GM18499 (cell line): Measurements from ENCODE around the gene CD177.
"Not testable (repeated sequence)": the region's sequence is repeated elsewhere in the genome, so short reads cannot be mapped to it uniquely, and the experiment has no call there.

Experiments
- ATAC-seq: cut with Tn5 transposase; IDR thresholded peaks from one replicate; pipeline ENCODE4 v1.9.1; 2021; ENCODE audit warnings: moderate number of reproducible peaks; ENCODE audit not compliant: insufficient read depth, unreplicated experiment

Gene CD177

DNA sequence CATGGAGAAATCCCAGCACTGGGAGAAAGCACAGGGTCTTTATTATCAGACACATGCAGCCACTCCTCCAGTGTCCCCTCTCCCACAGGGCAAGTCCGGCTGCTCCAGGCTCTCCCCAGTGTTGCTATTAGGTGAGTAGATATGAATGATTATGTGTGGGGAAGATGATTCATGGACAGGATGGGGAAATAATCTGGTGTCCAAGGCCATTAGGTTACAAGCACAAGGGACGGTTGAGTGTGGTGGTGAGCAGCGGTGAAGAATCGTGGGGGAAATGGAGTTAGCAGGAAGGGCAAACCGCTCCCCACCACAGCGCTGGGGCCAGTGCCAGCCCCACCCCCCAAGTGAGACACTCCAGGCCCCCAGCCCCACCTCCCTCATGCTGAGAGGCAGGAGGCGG, 19.0 kb downstream of the CD177 start:
- ATAC-seq = no peak

DNA sequence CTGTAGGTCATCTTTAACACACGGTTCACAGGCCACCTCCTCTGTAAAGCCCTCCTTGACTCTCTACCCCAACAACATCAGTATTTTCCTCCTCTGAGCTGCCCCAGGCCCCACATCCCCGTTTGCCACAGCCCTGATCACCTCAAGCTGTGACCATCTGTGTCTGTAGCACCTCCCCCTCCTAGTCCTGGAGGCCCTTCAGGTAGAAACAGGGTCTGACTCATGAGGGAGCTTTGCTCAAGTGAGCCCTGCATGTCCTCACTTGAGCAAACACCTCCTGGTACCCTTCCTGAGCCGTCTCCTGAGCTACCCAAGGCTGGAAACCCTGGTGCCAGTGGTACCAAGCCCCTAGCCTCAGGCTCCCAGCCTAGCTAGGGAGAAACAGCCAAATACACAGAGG, 24.1 kb downstream of the CD177 start:
- not testable (repeated sequence) for ATAC-seq

DNA sequence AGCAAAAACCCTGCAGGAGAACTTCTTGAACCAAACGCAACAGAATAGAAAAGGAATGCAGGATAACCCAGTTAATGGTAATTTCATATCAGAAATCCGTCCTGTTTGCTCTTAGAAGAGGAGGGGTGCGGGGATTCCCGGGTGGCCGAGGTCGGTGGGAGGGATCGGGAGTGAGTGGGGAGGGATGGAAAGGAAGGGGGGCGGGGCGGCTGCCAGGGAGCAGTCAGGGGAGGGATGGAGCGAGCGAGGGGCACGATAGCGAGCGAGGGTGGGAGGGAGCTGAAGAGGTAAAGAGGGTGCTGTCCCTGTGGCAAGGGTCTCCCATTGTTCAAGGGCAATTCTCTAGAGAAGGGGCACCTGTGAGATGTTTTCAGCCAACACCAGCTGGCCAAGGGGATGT, 26.5 kb downstream of the CD177 start:
- ATAC-seq = no peak

DNA sequence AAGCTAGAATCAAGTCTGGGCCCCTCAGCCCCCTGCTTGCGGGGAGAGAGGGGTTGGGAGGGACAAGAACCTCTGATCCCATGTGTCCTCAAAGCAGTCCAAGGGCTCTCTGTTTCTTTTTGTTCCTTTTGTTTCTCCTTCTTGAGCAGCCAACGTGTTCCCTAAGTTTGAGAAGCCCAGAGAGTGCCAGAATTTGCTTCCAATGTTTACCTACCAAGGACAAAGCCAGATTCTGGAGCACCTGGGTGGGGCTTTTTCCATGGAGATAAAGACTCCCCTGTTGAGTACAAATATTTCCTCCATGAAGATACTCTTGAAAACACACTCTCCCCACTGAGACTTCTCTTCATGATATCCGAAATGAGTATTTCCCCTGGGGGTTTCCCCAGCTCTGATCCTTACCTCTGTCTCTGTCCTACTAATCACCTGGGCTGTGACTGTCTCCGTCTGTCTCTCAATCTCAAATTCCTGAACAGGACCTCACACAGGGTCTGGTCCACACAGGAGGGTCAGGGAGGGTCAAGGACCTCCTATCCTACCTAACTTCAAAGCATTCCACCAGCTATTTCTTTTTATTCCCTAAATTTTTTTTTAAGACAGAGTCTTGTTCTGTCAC, 27.4 kb downstream of the CD177 start:
- no peak for ATAC-seq

DNA sequence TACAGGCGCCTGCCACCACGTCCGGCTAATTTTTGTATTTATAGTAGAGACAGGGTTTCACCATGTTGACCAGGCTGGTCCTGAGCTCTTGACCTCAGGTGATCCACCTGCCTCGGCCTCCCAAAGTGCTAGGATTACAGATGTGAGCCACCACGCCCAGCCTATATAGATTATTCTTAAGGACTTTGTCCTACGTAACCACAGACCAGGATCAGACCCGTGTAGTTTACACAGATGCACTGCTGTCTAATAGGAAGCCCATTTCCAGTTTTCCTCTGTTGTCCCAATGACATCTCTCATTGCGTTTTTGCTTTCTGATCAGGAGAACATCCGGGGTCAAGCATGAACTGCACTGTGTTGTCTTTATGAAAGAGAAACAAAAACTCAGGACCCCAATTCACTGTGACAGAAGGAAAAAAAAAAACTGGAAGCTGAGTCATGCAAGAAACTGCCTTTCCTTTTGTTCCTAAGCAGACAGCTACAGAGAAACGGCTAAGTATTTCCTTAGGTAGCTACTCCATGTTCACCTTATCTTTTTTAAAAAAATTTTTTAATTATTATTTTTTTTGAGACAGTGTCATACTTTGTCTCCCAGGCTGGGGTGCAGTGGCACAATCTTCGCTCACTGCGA, 29.2 kb downstream of the CD177 start:
- not testable (repeated sequence) for ATAC-seq

DNA sequence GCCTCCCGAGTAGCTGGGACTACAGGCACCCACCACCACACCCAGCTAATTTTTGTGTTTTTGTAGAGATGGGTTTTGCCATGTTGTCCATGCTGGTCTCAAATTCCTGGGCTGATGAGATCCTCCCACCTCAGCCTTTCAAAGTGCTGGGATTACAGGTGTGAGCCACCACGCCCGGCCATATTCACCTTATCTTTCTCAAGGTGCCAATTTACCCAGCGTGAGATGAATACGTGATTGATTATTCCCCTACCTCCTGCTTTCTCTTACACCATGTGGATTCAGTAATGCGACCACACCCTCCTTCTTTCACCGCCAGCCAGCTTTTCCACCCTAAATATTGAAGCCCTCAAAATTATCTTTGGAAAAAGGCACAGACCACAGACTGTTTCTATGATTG, 29.8 kb downstream of the CD177 start:
- not testable (repeated sequence) for ATAC-seq

DNA sequence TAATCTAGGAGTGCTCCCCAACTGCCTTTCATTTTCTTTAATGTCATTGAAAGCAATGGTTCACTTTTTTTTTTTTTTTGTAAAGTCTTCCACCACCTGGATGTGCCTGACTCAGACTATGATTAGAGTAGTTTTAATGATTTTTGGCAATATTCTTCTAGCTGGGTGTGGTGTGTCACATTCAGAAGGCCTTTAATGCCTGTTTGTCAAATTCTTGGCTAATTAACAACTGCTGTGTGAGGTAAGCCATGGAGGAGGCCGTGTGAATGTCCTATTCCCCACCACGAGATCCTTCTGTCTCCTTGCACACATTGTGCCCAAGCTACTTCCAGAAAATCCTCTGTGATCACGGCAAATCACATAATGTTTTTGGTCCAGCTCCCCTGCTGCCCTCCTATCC, 30.3 kb downstream of the CD177 start:
- not testable (repeated sequence) for ATAC-seq

DNA sequence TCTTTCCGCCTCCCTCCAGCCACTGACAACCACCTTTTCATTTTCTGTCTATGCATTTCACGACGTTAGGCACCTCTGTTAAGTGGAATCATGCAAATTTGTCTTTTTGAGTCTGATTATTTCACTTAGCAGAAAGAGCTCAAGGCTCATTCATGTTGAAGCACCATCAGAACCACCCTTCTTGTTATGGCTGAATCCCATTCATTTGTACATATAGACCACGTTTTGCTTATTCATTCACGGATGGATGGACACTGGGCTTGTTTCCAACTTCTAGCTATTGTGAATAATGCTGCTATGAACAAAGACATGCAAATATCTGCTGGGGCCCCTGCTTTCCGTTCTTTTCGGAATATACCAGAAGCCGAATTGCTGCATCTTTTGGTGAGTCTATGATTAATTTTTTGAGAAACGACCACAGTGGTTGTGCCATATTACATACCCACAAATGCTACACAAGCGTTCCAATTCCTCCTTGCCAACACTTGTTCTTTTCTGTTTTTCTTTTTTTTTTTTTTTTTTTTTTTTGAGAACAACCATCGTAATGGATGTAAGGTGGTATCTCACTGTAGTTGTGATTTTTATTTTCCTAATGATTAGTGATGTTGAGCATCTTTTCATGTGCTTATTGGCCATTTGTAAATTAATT, 37.5 kb downstream of the CD177 start:
- not testable (repeated sequence) for ATAC-seq

DNA sequence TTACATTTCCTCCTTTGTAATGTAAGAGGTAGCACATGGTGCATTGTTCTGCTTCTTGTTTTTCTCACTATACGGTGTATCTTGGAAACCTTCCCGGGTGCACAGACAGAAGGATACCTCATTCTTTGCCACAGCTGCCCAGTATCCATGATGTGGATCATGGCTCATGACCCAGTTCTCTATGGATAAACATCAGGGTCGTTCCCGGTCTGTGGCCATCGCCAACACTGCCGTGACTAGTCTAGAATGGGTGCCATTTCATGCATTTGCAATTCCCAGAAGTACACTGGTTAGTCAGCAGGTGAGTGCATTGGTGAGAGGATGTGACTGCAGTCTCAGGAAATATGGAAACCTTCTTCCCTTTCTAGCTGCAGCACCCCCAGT, 38.1 kb downstream of the CD177 start:
- not testable (repeated sequence) for ATAC-seq

DNA sequence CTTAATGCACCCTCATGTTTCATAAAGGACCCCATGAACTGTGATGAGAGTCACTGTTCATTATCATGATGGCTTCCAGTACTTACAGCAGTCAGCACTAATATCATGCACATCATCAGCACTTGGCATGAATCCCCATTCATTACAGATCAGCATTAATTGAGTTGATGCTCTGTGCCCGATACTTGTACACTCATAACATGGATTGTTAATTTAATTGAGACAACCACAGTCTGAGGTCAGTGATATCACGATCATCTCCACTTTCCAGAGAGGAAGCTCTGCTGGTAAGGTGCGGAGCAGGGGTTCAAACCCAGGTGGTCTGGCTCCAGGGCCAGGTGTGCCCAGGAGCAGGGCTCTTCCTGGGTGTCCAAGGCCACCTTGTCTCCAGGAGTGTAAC, 40.0 kb downstream of the CD177 start:
- ATAC-seq = not testable (repeated sequence)

DNA sequence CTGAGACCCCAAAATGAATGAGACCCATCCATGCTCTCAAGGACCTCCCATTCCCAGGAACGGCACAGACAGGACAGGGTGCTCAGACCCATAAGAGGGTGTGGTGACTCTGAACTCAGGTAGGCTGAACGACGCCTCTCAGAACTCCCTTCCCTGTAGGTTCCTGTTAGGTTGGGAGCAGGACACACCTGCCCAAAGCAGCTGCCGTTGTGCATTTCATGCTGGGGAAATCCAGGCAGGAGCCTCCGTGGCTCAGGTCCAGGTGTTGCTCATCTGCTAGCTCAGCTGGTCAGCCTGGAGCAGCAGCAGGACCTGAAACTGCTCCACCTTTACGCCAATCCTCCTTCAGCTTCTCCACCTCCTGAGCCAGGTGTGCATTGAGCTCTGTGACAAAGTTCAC, 42.1 kb downstream of the CD177 start:
- no peak for ATAC-seq

DNA sequence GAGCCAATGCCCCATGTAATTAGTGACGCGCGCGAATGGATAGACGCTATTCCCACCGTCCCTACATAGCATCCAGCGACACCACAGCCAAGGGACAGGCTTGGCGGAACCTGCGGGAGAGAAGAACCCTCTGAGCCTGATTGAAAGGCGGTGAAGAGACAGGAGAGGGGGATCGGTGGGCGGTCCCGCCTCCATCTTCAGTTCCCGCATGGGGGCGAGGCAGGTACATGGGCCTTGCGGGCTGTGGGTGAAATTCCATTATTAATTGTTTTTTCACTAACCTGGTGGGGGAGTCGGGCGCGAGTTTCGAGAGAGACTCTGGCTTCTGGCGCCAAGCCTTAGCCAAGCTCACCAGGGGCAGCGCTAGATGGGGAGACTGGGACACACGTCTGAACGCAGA, 52.8 kb downstream of the CD177 start:
- no peak for ATAC-seq

DNA sequence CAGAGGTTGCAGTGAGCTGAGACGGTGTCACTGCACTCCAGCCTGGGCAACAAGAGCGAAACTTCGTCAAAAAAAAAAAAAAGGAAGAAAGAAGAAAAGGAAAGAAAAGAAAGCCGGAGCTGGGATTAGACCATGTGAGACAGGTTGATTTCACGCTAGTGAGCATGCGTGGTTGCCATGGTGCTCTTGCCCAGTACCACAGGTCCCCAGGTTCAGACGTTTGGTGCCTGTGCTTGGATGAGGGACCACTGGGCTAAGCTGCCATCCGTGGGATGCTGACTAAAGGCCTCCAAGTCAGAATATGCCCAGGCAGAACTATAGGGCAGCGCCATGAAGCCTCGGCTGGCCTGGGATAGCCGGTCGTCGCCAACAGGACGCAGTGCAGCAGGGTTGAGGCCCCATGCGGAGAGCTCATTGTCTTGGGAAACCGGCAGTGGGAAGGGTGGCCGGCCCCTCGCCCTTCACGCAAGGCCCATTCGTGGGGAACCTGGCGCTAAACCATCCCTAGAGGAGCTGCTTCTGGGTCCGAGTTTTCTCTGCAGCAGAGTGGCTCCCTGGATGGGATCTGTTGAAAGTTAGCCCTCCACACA, 54.0 kb downstream of the CD177 start:
- ATAC-seq = no peak

DNA sequence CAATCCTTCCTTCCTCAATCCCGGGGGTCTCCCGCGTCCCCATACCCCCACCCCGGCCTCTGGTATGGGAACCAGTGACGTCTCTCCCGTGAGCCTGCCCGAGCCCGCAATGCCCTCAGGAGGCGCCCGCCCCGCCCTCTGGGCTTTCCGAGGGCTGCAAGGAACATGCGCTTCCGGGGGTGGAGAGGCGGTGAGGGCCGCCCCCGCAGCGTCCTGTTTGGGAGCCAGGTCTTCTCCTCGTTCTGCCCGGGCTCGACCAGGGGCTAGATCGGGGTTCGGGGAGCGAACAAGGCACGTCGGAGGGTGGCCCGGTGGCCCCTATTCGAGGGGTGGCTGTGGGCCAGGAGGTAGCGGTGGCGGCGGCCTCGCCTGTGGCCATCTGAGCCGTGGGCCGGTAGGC, 54.6 kb downstream of the CD177 start:
- ATAC-seq = no peak

DNA sequence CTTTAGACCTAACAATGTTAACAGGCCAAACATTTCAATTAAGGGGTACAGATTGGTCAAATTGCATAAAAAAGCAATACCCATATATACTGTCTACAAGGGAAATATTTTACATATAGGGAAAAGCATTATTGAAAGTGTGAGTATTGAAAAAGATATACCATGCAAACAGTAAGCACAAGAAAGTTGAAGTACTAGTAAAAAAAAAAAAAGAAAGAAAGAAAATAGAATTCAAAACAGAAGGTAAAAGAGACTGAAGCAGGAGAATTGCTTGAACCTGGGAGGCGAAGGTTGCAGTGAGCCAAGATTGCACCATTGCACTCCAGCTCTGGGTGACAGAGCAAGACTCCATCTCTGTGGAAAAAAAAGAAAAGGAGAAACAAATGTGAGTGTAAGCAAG, 55.9 kb downstream of the CD177 start:
- ATAC-seq = no peak

DNA sequence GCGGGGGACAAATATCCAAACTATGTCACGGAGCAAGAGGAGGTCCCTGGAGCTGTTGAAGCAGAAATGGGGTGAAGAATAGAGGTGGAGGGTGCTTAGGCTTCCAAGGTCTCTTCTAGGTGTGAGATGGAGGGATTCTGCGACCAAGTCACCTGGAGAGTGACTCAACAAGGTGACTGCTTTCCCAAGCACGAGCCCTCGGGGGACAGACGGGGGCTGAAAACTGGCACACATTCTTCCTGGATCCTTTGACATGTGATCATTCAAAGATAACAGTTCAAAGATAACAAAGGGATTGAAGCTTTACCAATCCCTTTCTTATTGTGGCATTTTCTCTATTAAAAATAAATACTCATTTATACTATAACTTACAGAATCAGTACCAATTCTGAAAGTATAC, 59.0 kb downstream of the CD177 start:
- ATAC-seq = no peak
